Measurements from ENCODE around the gene LRRC4C. TPM values are rescaled to one million over a fixed set of nuclear protein-coding genes. Genes with fewer than 3 reads are reported as not detected.

Gene LRRC4C
- total and polyA plus RNA-seq, 5 donors = 1.0 to 2.7 (median 2.0) TPM

DNA sequence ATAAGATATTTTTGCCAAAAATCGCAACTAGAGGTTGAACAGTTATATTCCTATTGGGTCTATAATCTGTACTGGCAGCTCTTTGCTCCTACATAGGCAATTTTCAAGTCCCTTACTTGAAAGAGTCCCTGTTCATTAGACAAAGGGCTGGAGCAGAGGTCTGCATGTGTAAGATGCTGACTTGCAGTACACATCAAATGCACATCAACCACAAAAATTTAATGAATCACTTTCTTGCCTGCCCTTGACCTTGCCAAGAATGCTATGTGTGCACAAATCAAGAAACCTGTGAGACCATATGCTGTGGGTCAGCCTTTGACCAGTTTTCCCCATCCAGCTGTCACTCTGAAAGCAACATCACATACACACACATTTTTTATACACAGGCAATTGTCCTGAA, 661.5 kb downstream of the LRRC4C start:
- DNase-seq = no peak
- WGBS = 74% methylated on average over 1 of the region's 1 CpG
- ATAC-seq = no peak
- H3K9me3 ChIP-seq (ENCODE audit: control insufficient read depth, low read length) = no peaks in the 10 kb centered on the region
- intact Hi-C loops (cut with DNase I) = no loop called here
- no peak overlapping the region for H3K27ac ChIP-seq (ENCODE audit: low read length)
- H3K4me1 ChIP-seq (ENCODE audit: control insufficient read depth, insufficient read depth, low read length) = no peaks in the 10 kb centered on the region
- H3K4me3 ChIP-seq (ENCODE audit: low read length) = no peak overlapping the region
- H3K27me3 ChIP-seq (ENCODE audit: control insufficient read depth, insufficient read depth) = no peaks in the 10 kb centered on the region

DNA sequence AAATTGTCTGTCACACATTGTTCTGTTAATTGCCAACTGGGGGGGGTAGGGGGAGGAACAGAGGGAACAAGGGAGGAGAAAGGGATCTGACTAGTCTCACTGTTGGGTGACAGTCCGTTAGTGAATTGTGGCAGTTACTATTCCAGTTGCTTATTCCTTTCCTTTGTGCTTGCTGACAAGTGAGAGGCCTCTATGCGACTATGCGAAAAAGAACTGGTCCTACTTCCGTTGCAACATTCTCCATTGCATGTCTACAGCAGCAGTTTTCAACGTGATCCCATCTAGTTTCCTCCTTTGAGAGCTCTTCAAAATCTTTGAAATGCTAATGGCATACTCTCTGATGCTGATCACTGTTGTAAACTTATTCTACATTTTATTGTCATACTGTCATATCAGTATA, 672.2 kb downstream of the LRRC4C start:
- H3K27ac ChIP-seq (ENCODE audit: low read length) = no peak overlapping the region
- no peaks in the 10 kb centered on the region for H3K4me1 ChIP-seq (ENCODE audit: control insufficient read depth, insufficient read depth, low read length)
- intact Hi-C loops (cut with DNase I) = no loop called here
- H3K27me3 ChIP-seq (ENCODE audit: control insufficient read depth, insufficient read depth) = no peaks in the 10 kb centered on the region
- H3K9me3 ChIP-seq (ENCODE audit: control insufficient read depth, low read length) = no peaks in the 10 kb centered on the region
- WGBS = 46% methylated on average over 5 of the region's 5 CpGs
- DNase-seq (no peak), ATAC-seq (no peak)
- no peak overlapping the region for H3K4me3 ChIP-seq (ENCODE audit: low read length)

DNA sequence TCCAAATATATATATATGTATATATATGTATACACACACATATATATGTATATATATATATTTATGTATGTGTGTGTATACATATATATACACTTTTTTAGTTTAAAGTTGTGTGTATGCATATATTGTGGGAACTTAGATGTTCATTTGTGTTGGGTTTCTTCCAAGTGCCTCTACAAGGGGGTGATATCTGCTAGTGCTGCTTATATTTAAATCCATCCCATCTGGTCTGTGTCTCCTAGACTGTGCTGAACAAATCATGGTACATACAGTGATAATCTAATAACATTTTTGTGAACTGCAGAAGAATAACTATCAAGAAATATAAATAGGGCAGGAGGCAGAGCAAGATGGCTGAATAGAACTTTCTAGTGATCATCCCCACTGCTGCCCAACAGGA, 696.4 kb downstream of the LRRC4C start:
- Histone ChIP-seq H3K27ac (ENCODE audit: low read length) (no peak overlapping the region), H3K4me3 (ENCODE audit: low read length) (no peak overlapping the region), H3K27me3 (ENCODE audit: control insufficient read depth, insufficient read depth) (no peaks in the 10 kb centered on the region), H3K9me3 (ENCODE audit: control insufficient read depth, low read length) (no peaks in the 10 kb centered on the region), H3K4me1 (ENCODE audit: control insufficient read depth, insufficient read depth, low read length) (no peaks in the 10 kb centered on the region)
- intact Hi-C loops (cut with DNase I) = no loop called here
- DNase-seq = no peak
- ATAC-seq = no peak

DNA sequence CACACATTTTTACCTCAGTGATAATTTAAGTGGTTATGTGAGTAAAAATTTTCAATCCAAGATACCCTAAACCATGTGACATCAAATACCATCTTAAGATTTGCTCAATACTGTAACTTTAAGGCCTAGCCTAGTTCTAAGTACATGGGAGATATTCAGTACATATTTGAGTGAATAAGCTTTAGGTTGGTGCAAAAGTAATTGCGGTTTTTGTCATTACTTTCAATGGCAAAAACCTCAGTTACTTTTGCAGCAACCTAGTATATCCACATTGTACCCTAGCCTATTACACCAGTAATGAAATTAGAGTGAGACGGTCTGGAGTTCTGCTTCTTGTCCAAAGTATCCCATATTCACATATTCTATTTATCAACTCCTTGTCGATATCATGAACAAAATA, 700.1 kb downstream of the LRRC4C start:
- intact Hi-C loops (cut with DNase I) = no loop called here
- WGBS = 82% methylated on average over 3 of the region's 3 CpGs
- ATAC-seq (no peak), DNase-seq (no peak)
- no peaks in the 10 kb centered on the region for H3K4me1 ChIP-seq (ENCODE audit: control insufficient read depth, insufficient read depth, low read length)
- H3K9me3 ChIP-seq (ENCODE audit: control insufficient read depth, low read length) = no peaks in the 10 kb centered on the region
- H3K27me3 ChIP-seq (ENCODE audit: control insufficient read depth, insufficient read depth) = no peaks in the 10 kb centered on the region
- no peak overlapping the region for H3K27ac ChIP-seq (ENCODE audit: low read length)
- H3K4me3 ChIP-seq (ENCODE audit: low read length) = no peak overlapping the region

DNA sequence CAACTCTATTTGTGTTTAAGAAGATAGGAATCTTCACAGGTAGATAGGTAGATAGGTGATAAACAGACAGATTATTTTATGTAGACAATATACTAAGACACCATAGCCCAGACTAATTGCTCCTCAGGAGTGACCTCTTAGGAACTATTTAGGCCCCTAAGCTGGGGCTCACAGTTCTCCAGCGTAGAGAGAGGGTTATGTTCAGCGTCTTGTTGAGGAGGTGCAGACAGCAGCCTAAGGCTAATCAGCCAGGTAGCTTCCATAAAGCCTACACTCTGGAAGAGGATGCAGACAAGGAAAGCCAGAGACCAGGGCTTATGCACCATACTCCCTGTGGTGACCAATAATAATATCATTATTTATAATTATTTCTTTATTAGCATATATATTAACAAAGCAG, 705.2 kb downstream of the LRRC4C start:
- H3K4me1 ChIP-seq (ENCODE audit: control insufficient read depth, insufficient read depth, low read length) = no peaks in the 10 kb centered on the region
- H3K4me3 ChIP-seq (ENCODE audit: low read length) = no peak overlapping the region
- H3K9me3 ChIP-seq (ENCODE audit: control insufficient read depth, low read length) = no peaks in the 10 kb centered on the region
- H3K27me3 ChIP-seq (ENCODE audit: control insufficient read depth, insufficient read depth) = no peaks in the 10 kb centered on the region
- DNase-seq (no peak), ATAC-seq (no peak)
- no peak overlapping the region for H3K27ac ChIP-seq (ENCODE audit: low read length)
- intact Hi-C loops (cut with DNase I) = no loop called here
- WGBS = 40% methylated on average over 2 of the region's 2 CpGs

DNA sequence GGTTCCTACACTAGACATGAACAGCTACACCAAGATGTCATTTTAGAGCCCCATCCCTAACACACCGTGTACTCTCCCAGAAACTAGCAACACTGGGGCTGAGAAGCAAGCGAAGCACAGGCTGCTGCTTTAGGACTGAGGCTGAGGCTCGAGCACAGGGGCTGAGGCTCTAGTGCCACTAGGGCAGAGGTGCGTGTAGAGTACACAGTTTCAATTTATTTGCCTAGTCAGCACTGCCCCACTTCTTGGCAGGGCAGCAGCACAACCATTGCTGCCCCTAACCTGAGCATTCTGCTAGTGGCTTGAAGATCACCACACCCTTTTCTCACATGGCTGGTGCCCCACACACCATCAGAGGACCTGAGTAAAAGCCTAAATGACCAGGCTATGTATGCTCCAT, 713.2 kb downstream of the LRRC4C start:
- WGBS = 53% methylated on average over 4 of the region's 4 CpGs

DNA sequence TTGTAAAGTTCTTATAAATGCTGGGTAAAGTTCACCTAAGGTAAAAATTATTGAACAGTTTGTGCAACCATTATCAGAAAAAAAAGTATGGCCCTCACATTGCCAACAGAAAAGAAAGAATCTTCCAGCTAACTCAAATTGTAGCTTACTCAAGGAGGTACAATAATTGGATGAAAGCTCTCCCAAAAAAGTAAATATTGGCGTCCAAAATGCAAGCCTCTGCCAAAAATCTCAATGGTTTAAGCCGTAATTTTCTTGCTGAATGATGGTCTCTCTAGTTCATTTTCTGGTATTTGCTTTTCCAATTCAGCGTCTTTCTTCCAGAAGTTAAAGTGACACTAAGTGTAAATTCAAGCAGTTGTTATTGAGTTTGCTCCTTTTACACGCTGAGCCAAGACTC, 727.3 kb downstream of the LRRC4C start:
- no peak for ATAC-seq
- intact Hi-C loops (cut with DNase I) = no loop called here

More for the DNA sequence above, 713.2 kb downstream of the LRRC4C start:
- no peak overlapping the region for H3K4me3 ChIP-seq (ENCODE audit: low read length)
- no peaks in the 10 kb centered on the region for H3K27me3 ChIP-seq (ENCODE audit: control insufficient read depth, insufficient read depth)
- ATAC-seq (no peak), DNase-seq (no peak)
- H3K4me1 ChIP-seq (ENCODE audit: control insufficient read depth, insufficient read depth, low read length) = no peaks in the 10 kb centered on the region
- intact Hi-C loops (cut with DNase I) = no loop called here
- no peaks in the 10 kb centered on the region for H3K9me3 ChIP-seq (ENCODE audit: control insufficient read depth, low read length)
- H3K27ac ChIP-seq (ENCODE audit: low read length) = no peak overlapping the region

DNA sequence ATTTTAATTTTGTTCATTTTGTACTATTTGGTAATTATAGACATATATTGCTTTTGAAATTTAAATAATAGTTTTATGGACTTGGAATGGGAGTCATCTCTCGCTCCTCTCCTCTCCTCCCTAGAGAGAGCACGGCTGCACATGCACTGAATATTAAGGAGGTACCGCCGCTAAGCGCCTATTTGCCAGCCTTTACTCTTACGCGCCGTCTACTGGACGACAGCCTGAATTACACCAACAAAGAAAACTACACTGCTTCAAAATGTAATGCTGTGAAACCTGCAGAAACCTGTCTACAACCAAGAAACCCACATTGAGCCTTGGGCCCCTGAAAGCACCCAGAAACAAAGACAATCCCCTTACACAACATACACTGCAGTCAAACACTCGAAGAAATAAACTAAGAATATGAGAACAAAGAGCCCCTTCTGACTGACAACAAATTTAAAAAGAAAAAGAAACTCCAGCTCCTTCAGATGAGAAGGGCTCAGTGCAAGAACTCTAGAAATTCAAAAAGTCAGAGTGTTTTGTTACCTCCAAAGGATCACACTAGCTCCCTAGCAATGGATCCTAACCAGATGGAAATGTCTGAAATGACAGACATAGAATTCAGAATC, 737.2 kb downstream of the LRRC4C start:
- H3K9me3 ChIP-seq (ENCODE audit: control insufficient read depth, low read length) = no peaks in the 10 kb centered on the region
- DNase-seq (no peak), ATAC-seq (no peak)
- intact Hi-C loops (cut with DNase I) = no loop called here
- H3K4me1 ChIP-seq (ENCODE audit: control insufficient read depth, insufficient read depth, low read length) = no peaks in the 10 kb centered on the region
- WGBS = 31% methylated on average over 10 of the region's 10 CpGs
- no peak overlapping the region for H3K4me3 ChIP-seq (ENCODE audit: low read length)
- no peak overlapping the region for H3K27ac ChIP-seq (ENCODE audit: low read length)
- H3K27me3 ChIP-seq (ENCODE audit: control insufficient read depth, insufficient read depth) = no peaks in the 10 kb centered on the region

More for the DNA sequence above, 727.3 kb downstream of the LRRC4C start:
- Histone ChIP-seq H3K9me3 (ENCODE audit: control insufficient read depth, low read length) (no peaks in the 10 kb centered on the region), H3K27me3 (ENCODE audit: control insufficient read depth, insufficient read depth) (no peaks in the 10 kb centered on the region), H3K4me1 (ENCODE audit: control insufficient read depth, insufficient read depth, low read length) (no peaks in the 10 kb centered on the region), H3K4me3 (ENCODE audit: low read length) (no peak overlapping the region), H3K27ac (ENCODE audit: low read length) (no peak overlapping the region)
- no peak for DNase-seq
- 42% methylated on average over 4 of the region's 4 CpGs for WGBS

DNA sequence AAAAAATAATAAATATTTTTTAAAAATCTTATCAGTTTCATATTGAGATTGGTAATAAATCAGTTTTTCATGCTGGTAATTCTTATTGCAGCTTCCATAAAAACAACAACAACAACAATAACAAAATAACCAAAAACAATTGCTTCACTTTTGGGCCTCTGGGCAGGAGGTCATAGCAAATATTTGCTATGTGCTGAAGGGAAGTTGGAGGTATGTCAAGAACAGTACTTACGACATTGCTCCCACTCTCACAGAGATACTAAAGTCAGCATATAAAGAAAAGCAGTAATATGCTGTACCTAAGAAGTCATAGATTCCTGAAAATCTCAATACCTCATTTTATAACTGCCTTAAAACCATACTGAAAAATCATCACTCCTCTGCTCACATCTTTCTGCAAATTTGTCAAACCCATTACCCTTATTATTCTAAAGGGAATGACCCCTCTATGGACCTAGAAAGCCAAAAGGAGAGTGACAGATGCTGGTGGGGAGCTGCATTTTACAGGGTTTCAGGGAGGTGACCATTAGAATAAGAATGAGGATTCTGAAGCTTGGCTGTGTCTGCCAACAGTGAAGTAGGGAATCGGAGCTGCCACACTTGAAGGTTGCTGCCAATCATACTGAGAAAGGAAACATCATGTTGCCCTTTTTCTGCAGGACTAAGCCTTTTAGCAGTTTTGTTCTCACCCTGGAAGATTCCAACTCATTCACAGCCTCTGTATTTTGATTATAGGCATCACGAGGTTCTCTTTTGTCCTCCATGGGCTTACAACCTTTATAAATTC, 742.9 kb downstream of the LRRC4C start:
- DNase-seq = no peak
- WGBS = 34% methylated on average over 3 of the region's 3 CpGs
- Histone ChIP-seq H3K27ac (ENCODE audit: low read length) (no peak overlapping the region), H3K27me3 (ENCODE audit: control insufficient read depth, insufficient read depth) (no peaks in the 10 kb centered on the region), H3K9me3 (ENCODE audit: control insufficient read depth, low read length) (no peaks in the 10 kb centered on the region), H3K4me1 (ENCODE audit: control insufficient read depth, insufficient read depth, low read length) (no peaks in the 10 kb centered on the region), H3K4me3 (ENCODE audit: low read length) (no peak overlapping the region)
- no peak for ATAC-seq
- intact Hi-C loops (cut with DNase I) = no loop called here

DNA sequence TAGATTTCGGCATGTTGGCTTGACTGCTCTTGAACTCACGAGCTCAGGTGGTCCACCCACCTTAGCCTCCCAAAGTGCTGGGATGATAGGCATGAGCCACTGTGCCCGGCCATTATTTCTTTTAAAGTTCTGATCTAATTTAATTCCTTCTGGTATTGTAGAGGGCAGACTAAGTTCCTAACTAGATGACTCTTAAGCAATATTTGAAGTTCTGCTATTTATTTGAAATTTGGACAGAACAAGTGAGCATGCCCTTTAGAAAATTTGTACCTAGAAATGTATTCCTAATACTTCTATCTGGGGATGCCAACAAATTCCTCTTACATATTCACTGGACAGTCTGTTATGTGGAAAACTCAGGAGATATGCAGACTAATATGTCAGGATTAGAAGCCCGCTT, 746.4 kb downstream of the LRRC4C start:
- Histone ChIP-seq H3K27ac (ENCODE audit: low read length) (no peak overlapping the region), H3K27me3 (ENCODE audit: control insufficient read depth, insufficient read depth) (no peaks in the 10 kb centered on the region), H3K9me3 (ENCODE audit: control insufficient read depth, low read length) (no peaks in the 10 kb centered on the region), H3K4me1 (ENCODE audit: control insufficient read depth, insufficient read depth, low read length) (no peaks in the 10 kb centered on the region), H3K4me3 (ENCODE audit: low read length) (no peak overlapping the region)
- WGBS = 81% methylated on average over 4 of the region's 4 CpGs
- DNase-seq = no peak
- intact Hi-C loops (cut with DNase I) = no loop called here
- ATAC-seq = no peak

DNA sequence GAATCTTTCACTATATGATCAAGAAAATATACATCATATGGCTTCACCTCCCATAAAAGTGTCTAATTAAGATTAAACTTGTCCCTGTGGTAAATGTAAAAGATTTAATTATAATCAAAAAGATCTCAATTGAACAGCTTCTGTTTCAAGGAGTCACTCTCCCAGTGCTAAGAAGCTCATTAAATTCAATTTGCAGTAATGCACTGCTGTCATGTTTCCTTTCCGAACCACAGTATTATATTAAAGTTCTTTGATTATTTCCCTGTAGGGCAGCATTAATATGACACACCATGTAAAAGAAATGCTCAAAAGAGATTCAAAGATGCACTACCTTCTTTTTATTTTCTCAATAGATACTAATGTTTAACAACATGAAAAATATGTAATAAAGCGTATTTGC, 758.4 kb downstream of the LRRC4C start:
- DNase-seq (no peak), ATAC-seq (no peak)
- no peak overlapping the region for H3K27ac ChIP-seq (ENCODE audit: low read length)
- H3K4me1 ChIP-seq (ENCODE audit: control insufficient read depth, insufficient read depth, low read length) = no peaks in the 10 kb centered on the region
- intact Hi-C loops (cut with DNase I) = no loop called here
- no peak overlapping the region for H3K4me3 ChIP-seq (ENCODE audit: low read length)
- H3K9me3 ChIP-seq (ENCODE audit: control insufficient read depth, low read length) = no peaks in the 10 kb centered on the region
- H3K27me3 ChIP-seq (ENCODE audit: control insufficient read depth, insufficient read depth) = no peaks in the 10 kb centered on the region
- WGBS = 89% methylated on average over 2 of the region's 2 CpGs

All from right cardiac atrium (tissue), 5 donors.